HG03064 (cell line): ENCODE results near the gene ST3GAL3.
"Not testable (repeated sequence)": the region's sequence is repeated elsewhere in the genome, so short reads cannot be mapped to it uniquely, and the experiment has no call there.

ENCODE experiments used
- ATAC-seq: cut with Tn5 transposase; IDR thresholded peaks from one replicate; pipeline ENCODE4 v1.9.1; 2021; ENCODE audit warnings: low read depth; ENCODE audit not compliant: unreplicated experiment

Gene ST3GAL3

GRCh38 chr1:43699281-43699680 lies 8.1 kb upstream of the ST3GAL3 start:
- ATAC-seq: no peak

DNA sequence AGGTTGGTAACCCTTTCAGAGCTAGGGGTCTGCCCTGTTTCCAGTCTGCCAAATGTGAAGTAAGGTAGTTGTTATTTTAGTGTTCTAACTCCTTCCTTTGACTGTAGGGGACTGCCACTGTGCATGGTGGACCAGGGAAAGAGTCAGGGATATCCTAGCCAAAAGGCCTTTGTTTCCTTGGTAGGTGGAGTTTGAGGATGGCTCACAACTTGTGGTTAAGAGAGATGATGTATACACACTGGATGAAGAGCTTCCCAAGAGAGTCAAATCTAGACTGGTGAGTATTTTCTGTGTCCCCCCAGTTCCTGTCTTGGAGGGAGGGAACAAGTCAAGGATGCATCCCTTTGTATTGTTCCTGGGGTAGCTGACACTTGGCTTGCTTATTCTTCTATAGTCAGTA lies 3.5 kb upstream of the ST3GAL3 start:
- ATAC-seq: no peak

DNA sequence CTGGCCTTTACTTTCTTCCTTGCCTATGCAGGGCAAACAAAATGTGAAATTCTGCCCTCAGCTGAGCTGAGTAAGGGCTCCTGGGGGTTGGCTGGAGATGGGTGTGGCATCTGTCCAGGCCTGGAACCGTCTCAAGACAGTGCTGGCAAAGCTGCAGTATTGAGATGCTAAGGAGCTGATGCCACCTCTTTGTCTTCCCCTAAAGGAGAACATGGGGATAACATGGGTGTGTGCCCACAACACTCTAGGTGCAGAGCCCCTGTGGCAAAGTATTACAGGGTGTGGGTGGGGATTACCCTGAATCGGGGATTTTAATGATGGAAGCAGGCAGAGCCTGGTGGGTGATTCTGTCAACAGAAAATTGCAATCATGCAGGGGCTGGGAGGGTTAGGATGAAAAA lies 2.5 kb upstream of the ST3GAL3 start:
- ATAC-seq: no peak

DNA sequence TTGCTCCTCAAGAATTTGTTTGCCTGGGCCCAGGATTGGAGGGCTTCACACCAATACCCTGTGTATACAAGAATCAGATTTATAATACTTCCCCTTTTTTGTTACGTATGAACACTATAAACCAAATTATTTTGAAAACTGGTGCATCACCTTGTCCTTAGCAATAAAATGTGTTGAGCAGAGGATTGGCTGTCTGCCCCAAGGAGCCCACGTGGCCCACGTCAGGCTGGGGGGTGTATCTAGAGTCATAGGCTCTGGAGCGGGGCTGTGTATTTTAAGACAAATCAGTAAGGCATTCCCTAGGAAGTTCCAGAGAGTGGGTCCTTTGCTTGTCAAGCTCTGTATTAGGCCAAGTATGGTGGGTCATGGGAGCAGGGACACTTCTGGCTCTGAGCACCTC lies 2.0 kb upstream of the ST3GAL3 start:
- ATAC-seq: no peak

DNA sequence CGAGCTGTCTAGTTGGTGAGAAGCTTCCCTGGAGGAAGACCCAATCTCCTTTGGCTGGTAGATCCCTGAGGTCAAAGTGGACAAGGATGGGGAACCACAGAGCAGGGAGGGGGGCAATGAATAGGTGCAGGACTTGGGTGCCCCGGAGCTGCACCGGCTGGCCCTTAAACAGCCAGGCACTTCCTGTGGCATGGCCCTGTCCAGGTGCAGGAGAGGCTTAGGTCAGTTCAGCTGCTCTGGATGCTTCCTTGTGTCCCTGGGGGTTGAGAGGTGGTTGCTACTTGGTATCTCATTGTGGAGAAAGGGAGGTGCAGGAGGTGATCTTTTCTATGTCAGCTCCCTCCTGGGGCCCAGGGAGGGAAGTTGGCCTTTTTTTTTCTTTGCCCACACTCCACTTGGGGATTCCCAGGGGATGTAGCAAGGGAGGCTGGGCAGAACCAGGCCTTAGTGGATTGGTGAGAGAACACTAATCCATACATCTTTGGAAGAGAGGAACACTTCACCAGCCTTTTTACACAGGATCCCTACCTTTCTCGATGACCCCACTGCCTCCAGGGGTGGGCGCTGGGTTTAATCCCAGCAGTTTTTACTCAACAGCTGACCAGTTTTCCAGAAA lies 1.2 kb upstream of the ST3GAL3 start:
- no peak for ATAC-seq

DNA sequence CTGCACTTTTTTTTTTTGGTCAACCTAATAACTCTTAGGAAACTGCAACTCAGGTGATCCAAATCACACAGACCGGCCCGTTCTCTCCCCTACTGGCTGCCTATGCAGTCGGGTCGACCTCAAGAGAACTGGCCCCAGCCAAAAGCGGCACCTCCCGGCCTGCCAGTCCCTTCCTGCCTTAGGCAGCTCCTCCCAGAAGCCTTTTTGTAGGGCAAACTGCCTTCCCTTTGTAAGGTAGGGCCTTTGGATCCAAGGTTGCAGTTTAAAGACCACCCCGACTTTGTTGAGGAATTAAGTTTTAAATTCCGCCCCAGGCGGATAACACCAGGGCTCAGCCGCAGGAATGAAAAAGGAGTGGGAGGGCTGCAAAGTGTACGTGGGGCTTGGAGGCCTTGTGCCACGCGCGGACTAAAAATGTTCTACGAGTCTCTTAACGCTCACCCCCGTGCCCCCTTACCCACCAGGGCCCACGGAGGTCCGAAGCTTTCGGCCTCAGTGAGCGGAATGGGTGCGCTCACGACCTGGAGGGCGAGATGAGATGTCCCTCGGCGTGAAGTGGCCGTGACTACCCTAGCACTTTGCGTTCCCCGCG lies 642 bp upstream of the ST3GAL3 start:
- peak; percentile 13 for ATAC-seq

- ATAC-seq: peak; percentile 2
These were observed 670 bp downstream of the ST3GAL3 start for GRCh38 chr1:43708002-43708410.

- ATAC-seq: no peak
These were observed 3.7 kb downstream of the ST3GAL3 start for GRCh38 chr1:43711049-43711448.

GRCh38 chr1:43711524-43712386 lies 4.4 kb downstream of the ST3GAL3 start:
- ATAC-seq: no peak

GRCh38 chr1:43716559-43717281 lies 9.4 kb downstream of the ST3GAL3 start:
- ATAC-seq: no peak

DNA sequence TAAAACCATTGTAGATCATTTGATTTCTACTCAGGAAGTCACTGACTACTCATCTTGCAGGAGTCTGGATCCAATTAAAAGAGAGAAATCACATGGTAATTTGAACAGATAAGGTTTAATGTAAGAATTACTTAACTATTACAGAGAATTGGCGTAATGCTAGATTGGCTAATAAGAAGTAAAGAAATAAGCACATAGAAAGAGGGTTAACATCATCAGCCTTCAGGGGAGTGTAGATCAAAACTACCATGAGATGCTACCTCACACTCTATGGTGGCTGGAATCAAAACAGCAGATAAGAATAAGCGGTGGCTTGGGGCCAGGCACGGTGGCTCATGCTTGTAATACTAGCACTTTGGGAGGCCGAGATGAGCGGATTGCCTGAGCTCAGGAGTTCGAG lies 11.7 kb downstream of the ST3GAL3 start:
- no peak for ATAC-seq

DNA sequence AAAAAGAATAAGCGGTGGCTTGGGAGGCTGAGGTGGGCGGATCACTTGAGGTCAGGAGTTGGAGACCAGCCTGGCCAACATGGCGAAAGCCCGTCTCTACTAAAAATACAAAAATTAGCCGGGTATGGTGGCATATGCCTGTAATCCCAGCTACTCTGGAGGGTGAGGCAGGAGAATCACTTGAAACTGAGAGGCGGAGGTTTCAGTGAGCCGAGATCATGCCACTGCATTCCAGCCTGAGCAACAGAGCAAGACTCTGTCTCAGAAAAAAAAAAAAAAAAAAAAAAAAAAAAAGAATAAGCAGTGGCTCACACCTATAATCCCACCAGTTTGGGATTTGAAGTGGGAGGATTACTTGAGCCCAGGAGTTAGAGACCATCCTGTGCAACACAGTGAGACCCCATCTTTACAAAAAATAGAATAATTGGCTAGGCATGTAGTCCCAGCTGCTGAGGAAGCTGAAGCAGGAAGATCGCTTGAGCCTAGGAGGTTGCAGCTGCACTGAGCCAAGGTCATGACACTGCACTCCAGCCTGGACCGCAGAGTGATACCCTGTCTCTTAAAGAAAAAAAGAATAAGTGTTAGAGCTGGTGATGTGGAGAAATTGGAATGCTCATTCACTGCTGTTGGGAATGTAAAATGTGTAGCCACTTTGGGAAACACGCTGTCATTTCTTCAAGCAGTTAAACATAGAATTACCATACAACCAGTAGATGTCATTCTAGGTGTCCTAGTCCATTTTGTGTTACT lies 12.5 kb downstream of the ST3GAL3 start:
- not testable (repeated sequence) for ATAC-seq

GRCh38 chr1:43722810-43723209 lies 15.5 kb downstream of the ST3GAL3 start:
- no peak for ATAC-seq

DNA sequence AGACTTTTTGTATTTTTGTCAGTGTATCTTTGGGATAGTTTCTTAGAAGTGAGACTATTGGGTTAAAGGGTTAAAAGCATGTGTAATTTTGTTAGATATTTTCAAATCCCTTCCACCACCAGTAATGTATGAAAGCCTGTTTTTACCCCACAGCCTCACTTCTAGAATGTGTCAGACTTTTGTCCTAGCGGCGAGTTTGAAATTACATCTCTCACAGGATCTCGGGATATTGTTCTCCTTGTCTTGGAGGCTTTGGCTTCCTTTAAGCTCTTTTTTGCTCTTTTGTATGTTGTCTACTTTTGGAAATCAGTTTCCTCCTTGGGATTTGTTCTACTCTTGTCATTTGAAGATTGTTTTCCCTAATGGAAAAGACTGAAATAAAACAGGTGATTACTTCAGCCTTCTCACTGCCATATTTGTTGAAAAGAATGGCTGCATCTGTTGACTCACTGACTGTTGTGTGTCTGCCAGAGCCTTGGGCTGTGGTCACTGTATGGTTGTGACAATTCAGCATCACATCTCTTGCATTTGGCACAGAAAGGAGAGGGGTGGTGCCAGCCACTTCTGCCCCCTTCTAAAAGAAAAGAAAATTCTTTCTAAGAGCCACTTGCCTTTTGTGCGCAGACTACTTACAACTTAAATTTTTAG lies 22.6 kb downstream of the ST3GAL3 start:
- ATAC-seq: no peak

DNA sequence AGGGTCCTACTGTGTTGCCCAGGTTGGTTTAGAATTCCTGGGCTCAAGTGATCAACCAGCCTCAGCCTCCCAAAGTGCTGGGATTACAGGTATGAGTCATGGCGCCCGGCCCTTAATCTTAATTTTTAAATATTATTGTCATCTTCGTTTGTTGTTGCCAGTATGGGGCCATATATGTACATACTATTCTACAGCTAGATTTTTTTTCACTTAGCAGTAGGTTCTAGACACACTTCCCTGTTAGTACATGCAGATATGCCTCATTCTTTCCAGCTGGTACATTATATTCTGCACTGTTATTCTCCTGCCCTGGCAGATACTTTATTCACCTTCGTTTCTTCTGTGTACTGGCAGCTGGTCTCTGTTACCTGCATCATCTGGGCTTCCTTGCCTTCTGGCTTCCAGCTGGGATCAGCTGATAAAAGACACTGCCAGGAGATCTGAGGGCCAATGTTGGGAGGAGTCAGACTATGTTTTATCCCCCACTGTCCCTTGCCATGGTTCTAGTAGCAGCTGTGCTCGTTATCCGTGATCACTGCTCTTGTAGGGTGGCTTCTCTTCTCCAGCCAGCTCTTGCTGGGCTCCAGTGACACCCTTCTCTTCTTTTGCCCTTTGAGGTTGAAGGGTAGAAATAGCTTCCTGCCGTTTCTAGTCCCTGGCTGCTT lies 24.7 kb downstream of the ST3GAL3 start:
- no peak for ATAC-seq

- no peak for ATAC-seq
These were observed 29.5 kb downstream of the ST3GAL3 start for GRCh38 chr1:43736819-43737218.

- no peak for ATAC-seq
These were observed 34.7 kb downstream of the ST3GAL3 start for GRCh38 chr1:43742026-43742425.

DNA sequence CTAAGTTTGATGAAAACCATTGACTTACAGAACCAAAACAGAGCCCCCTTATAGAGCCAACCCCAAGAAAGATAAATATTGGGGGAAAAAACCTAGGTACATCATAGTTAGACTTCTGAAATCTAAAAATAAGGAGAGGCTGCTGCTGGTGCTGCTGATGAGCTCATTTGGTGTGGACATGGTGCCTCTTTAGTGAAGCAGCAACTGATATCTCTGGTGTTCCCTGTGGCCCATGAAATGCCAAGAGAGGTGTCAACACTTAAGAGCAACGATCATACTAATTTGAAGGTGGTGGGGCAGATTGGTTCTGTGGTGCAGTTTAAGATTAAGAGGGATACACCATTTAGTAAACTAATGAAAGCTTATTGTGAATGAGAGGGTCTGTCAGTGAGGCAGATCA lies 35.9 kb downstream of the ST3GAL3 start:
- no peak for ATAC-seq

- ATAC-seq: no peak
These were observed 40.4 kb downstream of the ST3GAL3 start for GRCh38 chr1:43747736-43748135.
